GM12878 (cell line): ENCODE data around the gene THAP11. TPM values are rescaled to one million over a fixed set of nuclear protein-coding genes. Genes with fewer than 3 reads are reported as not detected.

Source experiments
- ATAC-seq: fragments of 200-7000 bp; cut with Tn5 transposase; 3 replicates; pipeline ENCODE4 v1.9.1; 2020; ENCODE audit warnings: mild to moderate bottlenecking, moderate library complexity
- BruUV-seq: library from RNA; stranded (reverse); fragments of 400-500 nt; replicated peaks from 2 replicates; lab custom pipeline; 2021; lab: Mats Ljungman, UMichigan
- CTCF ChIA-PET: fragments of 300-600 bp; sonication (Branson Sonifier 250); formaldehyde crosslinking; extraction: SDS; loops from one replicate; lab custom pipeline; 2021; ENCODE audit warnings: inconsistent platforms; lab: Yijun Ruan, JAX
- POLR2A ChIA-PET: fragments of 350-600 bp; formaldehyde crosslinking; extraction: SDS; loops from one replicate; lab custom pipeline; 2021; ENCODE audit warnings: inconsistent platforms; lab: Charles Lee
- RAD21 ChIA-PET: fragments of 300-600 bp; sonication (Branson Sonifier 250); formaldehyde crosslinking; loops from one replicate; lab custom pipeline; 2023; ENCODE audit warnings: antibody characterized with exemption; ENCODE audit not compliant: unreplicated experiment; lab: Charles Lee
- SMC1A ChIA-PET: fragments of 300-600 bp; sonication (Branson Sonifier 250); formaldehyde crosslinking; loops from one replicate; lab custom pipeline; 2023; ENCODE audit not compliant: unreplicated experiment, uncharacterized antibody; lab: Charles Lee
- DNase-seq: peaks from one replicate; pipeline ENCODE4 v3.0.0-alpha.2; 2011; ENCODE audit warnings: low read depth, low spot score
- FAIRE-seq: peaks from 3 replicates; lab custom pipeline; 2011; peaks lifted over from hg19 to GRCh38; lab: Jason Lieb, UNC
- H2AFZ ChIP-seq: 2 replicates; pipeline ENCODE4 v1.6.0; 2011; ENCODE audit warnings: low read depth, low read length, control low read depth; ENCODE audit not compliant: control insufficient read depth
- H3K27ac ChIP-seq: 2 replicates; pipeline ENCODE4 v1.5.1; 2011; ENCODE audit warnings: control low read depth; ENCODE audit not compliant: control insufficient read depth, insufficient read depth
- H3K27me3 ChIP-seq, 2 experiments: replicated peaks in 1 of 2; 2 replicates each; pipeline versions ENCODE4 v1.6.0 to v1.6.1; 2011; ENCODE audit warnings: low read length in 1 of 2; ENCODE audit not compliant: control insufficient read depth in 2 of 2, insufficient read depth in 2 of 2
- H3K36me3 ChIP-seq, 2 experiments: 2 replicates each; pipeline ENCODE4 v1.5.1; 2011; ENCODE audit warnings: low read length in 1 of 2; ENCODE audit not compliant: control insufficient read depth in 2 of 2, insufficient read depth in 2 of 2
- H3K4me1 ChIP-seq: 2 replicates; pipeline ENCODE4 v1.6.1; 2011; ENCODE audit warnings: mild to moderate bottlenecking, low read length, moderate library complexity, mixed read lengths; ENCODE audit not compliant: control insufficient read depth, insufficient read depth
- H3K4me2 ChIP-seq: 2 replicates; pipeline ENCODE4 v1.6.0; 2011; ENCODE audit warnings: control low read depth; ENCODE audit not compliant: control insufficient read depth, insufficient read depth
- H3K4me3 ChIP-seq: fragments of 200-600 bp; sonication (generic); 2 replicates; pipeline ENCODE4 v1.5.1; 2016
- H3K79me2 ChIP-seq: 2 replicates; pipeline ENCODE4 v1.6.0; 2011; ENCODE audit warnings: low read length; ENCODE audit not compliant: control insufficient read depth, insufficient read depth
- H3K9ac ChIP-seq: 2 replicates; pipeline ENCODE4 v1.8.0; 2011; ENCODE audit warnings: low read length, control low read depth, mixed read lengths; ENCODE audit not compliant: control insufficient read depth, insufficient read depth
- H3K9me3 ChIP-seq: replicated peaks from 3 replicates; pipeline ENCODE4 v1.5.1; 2011; ENCODE audit warnings: mild to moderate bottlenecking, low read length; ENCODE audit not compliant: control insufficient read depth, insufficient read depth
- H4K20me1 ChIP-seq: 2 replicates; pipeline ENCODE4 v1.6.0; 2011; ENCODE audit not compliant: control insufficient read depth, insufficient read depth
- CHD1 ChIP-seq: IDR thresholded peaks from 2 replicates; pipeline ENCODE4 v1.6.1; 2012; ENCODE audit warnings: low read depth, low read length, improper control_type of control experiment
- HDAC6 ChIP-seq: fragments of 200-600 bp; sonication (generic); IDR thresholded peaks from one replicate; pipeline ENCODE4 v1.8.0; 2017; ENCODE audit warnings: antibody characterized with exemption; ENCODE audit not compliant: unreplicated experiment
- KLF5 ChIP-seq: fragments of 450-650 bp; IDR thresholded peaks from 2 replicates; pipeline ENCODE4 v1.6.1; 2014; ENCODE audit warnings: mild to moderate bottlenecking; ENCODE audit not compliant: partially characterized antibody
- NFYB ChIP-seq: IDR thresholded peaks from 2 replicates; pipeline ENCODE4 v1.6.1; 2011; ENCODE audit warnings: low read depth, mild to moderate bottlenecking, low read length, improper control_type of control experiment, moderate library complexity; ENCODE audit not compliant: insufficient read depth
- POLR2A ChIP-seq: IDR thresholded peaks from 2 replicates; pipeline ENCODE4 v1.6.1; 2011; ENCODE audit warnings: low read depth, mild to moderate bottlenecking, low read length
- RBBP5 ChIP-seq: fragments of 200-600 bp; sonication (generic); conservative IDR thresholded peaks from 2 replicates; pipeline ENCODE4 v1.6.1; 2016
- SRF ChIP-seq, 2 experiments: IDR thresholded peaks; 2 replicates each; pipeline ENCODE4 v1.6.1; 2011; ENCODE audit warnings: low read depth in 2 of 2, low read length in 2 of 2, mild to moderate bottlenecking in 1 of 2, moderate library complexity in 1 of 2
- SUPT20H ChIP-seq: IDR thresholded peaks from 2 replicates; pipeline ENCODE4 v1.6.1; 2011; ENCODE audit warnings: low read depth, mild to moderate bottlenecking, low read length, moderate library complexity, borderline replicate concordance; ENCODE audit not compliant: control insufficient read depth
- TCF12 ChIP-seq: IDR thresholded peaks from 2 replicates; pipeline ENCODE4 v1.6.1; 2011; ENCODE audit warnings: low read depth, mild to moderate bottlenecking, low read length
- USF2 ChIP-seq: IDR thresholded peaks from 2 replicates; pipeline ENCODE4 v1.6.1; 2011; ENCODE audit warnings: low read depth, low read length, improper control_type of control experiment, borderline replicate concordance
- ZNF274 ChIP-seq: IDR thresholded peaks from one replicate; pipeline ENCODE4 v1.8.0; 2011; ENCODE audit not compliant: insufficient read length, insufficient read depth
- ZNF622 ChIP-seq: fragments of 450-650 bp; IDR thresholded peaks from 2 replicates; pipeline ENCODE4 v1.6.1; 2017; ENCODE audit warnings: mild to moderate bottlenecking, inconsistent platforms
- WGBS: methylation state at CpG from one replicate; pipeline ENCODE4 v1.1.6; 2016; ENCODE audit warnings: low lambda C conversion rate; ENCODE audit not compliant: insufficient replicate concordance, insufficient coverage; ENCODE audit errors: missing lambda C conversion rate; 5-methylcytosine and 5-hydroxymethylcytosine counted together
- in situ Hi-C: fragments of 300-500 bp; cut with MboI; formaldehyde crosslinking; loops from 9 replicates; pipeline ENCODE4 v1.14.3; 2018; ENCODE audit warnings: mixed read lengths
- intact Hi-C: fragments of 100-400 bp; cut with micrococcal nuclease; formaldehyde crosslinking; loops from one replicate; pipeline ENCODE4 v1.14.2; 2022; ENCODE audit not compliant: unreplicated experiment
- polyA plus RNA-seq, 11 experiments: library from polyadenylated mRNA; depleted of rRNA in 4 of 11; unstranded in 6 of 11; stranded (reverse) in 5 of 11; fragments of >200 nt; fragmentation: Nextera tagmentation in 4 of 11; fragmentation: Illumina TruSeq in 1 of 11; extraction: Ambion mirVana in 4 of 11; extraction: Trizol in 1 of 11; gene quantifications; 1 replicate in 1 of 11; 2 replicates in 10 of 11; pipeline versions ENCODE4 v1.2.1 to v1.2.3, GENCODE V29; 2011 to 2016; ENCODE audit warnings: inconsistent platforms in 2 of 11, missing spikeins in 2 of 11, low read depth in 1 of 11
- total RNA-seq, 4 experiments: library from RNA; depleted of rRNA in 3 of 4; stranded (reverse); fragments of >200 nt in 3 of 4; fragmentation: Illumina TruSeq in 1 of 4; extraction: Trizol in 1 of 4; gene quantifications; 2 replicates each; pipeline versions ENCODE4 v1.2.1 to v1.2.3, GENCODE V29; 2013 to 2021
- TF ChIP-seq, protein P1 (sequence below): fragments of 450-650 bp; IDR thresholded peaks from 2 replicates; pipeline ENCODE4 v1.6.1; 2016; ENCODE audit warnings: mild to moderate bottlenecking

The THAP11 gene
- total and polyA plus RNA-seq, 10 of the 15 experiments (the other 5 are each of a cell fraction or from before 2014, with no cell fraction given) = 2.5 to 36.7 (median 21.4) TPM

DNA sequence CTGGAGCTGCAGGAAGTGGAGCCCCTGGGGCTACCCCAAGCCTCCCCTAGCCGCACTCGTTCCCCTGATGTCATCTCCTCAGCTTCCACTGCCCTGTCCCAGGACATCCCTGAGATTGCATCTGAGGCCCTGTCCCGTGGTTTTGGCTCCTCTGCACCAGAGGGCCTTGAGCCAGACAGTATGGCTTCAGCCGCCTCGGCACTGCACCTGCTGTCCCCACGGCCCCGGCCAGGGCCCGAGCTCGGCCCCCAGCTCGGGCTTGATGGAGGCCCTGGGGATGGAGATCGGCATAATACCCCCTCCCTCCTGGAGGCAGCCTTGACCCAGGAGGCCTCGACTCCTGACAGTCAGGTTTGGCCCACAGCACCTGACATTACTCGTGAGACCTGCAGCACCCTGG lies 38.5 kb downstream of the THAP11 start:
- H3K36me3 ChIP-seq = peaks cover 22 to 65% of the 10 kb centered on the region in 2 experiments; a peak in 3 of 4 replicates
- ChIA-PET CTCF (no interaction called here), SMC1A (no interaction called here)
- no peak for ATAC-seq
- H3K79me2 ChIP-seq = peaks cover 3% of the 10 kb centered on the region
- no peak overlapping the region for H3K4me2 ChIP-seq
- no peaks in the 10 kb centered on the region for H3K27me3 ChIP-seq
- no peaks in the 10 kb centered on the region for H3K9me3 ChIP-seq
- BruUV-seq = no TSS peak
- H3K27ac ChIP-seq = no peak overlapping the region
- TF ChIP-seq SRF (IDR thresholded peaks at IDR 0.05; ENCODE audit: low read depth in 2 of 2, low read length in 2 of 2) = no peak
- 0 out of 2 replicates have a peak, but pooled peaks have one; percentile 12 for TF ChIP-seq POLR2A
- TF ChIP-seq, all 136 proteins: peak for 1
- FAIRE-seq (no peak), DNase-seq (no peak)
- intact Hi-C loops = loop anchor here (5.0 kb wide), 1 partner anchor 347 kb away; no protein-coding TSS in a partner anchor
- POLR2A ChIA-PET = no interaction called here
- in situ Hi-C loops = no loop called here
- WGBS = 89% methylated on average over 13 of the region's 13 CpGs
- Histone ChIP-seq H2AFZ (no peak overlapping the region), H3K4me1 (0 out of 2 replicates have a peak, but pooled peaks cover 3% of the 10 kb centered on the region), H3K9ac (no peak overlapping the region), H3K4me3 (no peak overlapping the region), H4K20me1 (no peaks in the 10 kb centered on the region; the same call in 1 of the 2 replicates)
- RAD21 ChIA-PET = no interaction called here

GRCh38 chr16:67881621-67882161 lies 39.6 kb downstream of the THAP11 start:
- H3K4me3 ChIP-seq = no peak overlapping the region
- WGBS = 90% methylated on average over 21 of the region's 21 CpGs
- no peak for ATAC-seq
- in situ Hi-C loops = no loop called here
- ChIA-PET POLR2A (no interaction called here), SMC1A (interaction anchor here (0.5 kb wide), 1 partner anchor 189 kb away, joined by 3 read pairs; no protein-coding TSS in a partner anchor), CTCF (interaction anchor here (0.9 to 3.2 kb wide), 5 partner anchors 33 to 159 kb away, joined by 3 to 24 read pairs (median 4); no protein-coding TSS in a partner anchor), RAD21 (no interaction called here)
- intact Hi-C loops = loop anchor here (2.0 to 5.0 kb wide), 2 partner anchors 159 to 346 kb away; no protein-coding TSS in a partner anchor
- no peak for FAIRE-seq
- no peak overlapping the region for H3K9ac ChIP-seq
- H3K36me3 ChIP-seq = peaks cover 17 to 65% of the 10 kb centered on the region in 2 experiments; a peak in 3 of 4 replicates
- TSS peak; percentile 24 for BruUV-seq
- no peaks in the 10 kb centered on the region for H3K9me3 ChIP-seq
- no peaks in the 10 kb centered on the region for H4K20me1 ChIP-seq
- no peaks in the 10 kb centered on the region for H3K79me2 ChIP-seq
- H3K27ac ChIP-seq = no peak overlapping the region
- DNase-seq = no peak
- no peak overlapping the region for H2AFZ ChIP-seq
- H3K4me1 ChIP-seq = no peaks in the 10 kb centered on the region
- H3K4me2 ChIP-seq = no peak overlapping the region
- H3K27me3 ChIP-seq = no peaks in the 10 kb centered on the region
- TF ChIP-seq SUPT20H = no peak
- no peak for TF ChIP-seq HDAC6
- no peak for TF ChIP-seq RBBP5
- TF ChIP-seq KLF5 = no peak
- no peak for TF ChIP-seq USF2
- TF ChIP-seq, protein P1, sequence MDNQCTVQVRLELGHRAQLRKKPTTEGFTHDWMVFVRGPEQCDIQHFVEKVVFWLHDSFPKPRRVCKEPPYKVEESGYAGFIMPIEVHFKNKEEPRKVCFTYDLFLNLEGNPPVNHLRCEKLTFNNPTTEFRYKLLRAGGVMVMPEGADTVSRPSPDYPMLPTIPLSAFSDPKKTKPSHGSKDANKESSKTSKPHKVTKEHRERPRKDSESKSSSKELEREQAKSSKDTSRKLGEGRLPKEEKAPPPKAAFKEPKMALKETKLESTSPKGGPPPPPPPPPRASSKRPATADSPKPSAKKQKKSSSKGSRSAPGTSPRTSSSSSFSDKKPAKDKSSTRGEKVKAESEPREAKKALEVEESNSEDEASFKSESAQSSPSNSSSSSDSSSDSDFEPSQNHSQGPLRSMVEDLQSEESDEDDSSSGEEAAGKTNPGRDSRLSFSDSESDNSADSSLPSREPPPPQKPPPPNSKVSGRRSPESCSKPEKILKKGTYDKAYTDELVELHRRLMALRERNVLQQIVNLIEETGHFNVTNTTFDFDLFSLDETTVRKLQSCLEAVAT = no peak
- no peak for TF ChIP-seq ZNF622
- no peak for TF ChIP-seq TCF12
- no peak for TF ChIP-seq ZNF274
- TF ChIP-seq CHD1 = no peak
- TF ChIP-seq NFYB = no peak
